HepG2 (cell line): ENCODE results near the gene MYL11. TPM values are rescaled to one million over a fixed set of nuclear protein-coding genes. Genes with fewer than 3 reads are reported as not detected.
A peak's percentile ranks its signal among the peaks of the same experiment; 100 is the strongest.

Experiments used
- ATAD3A ChIP-seq: sonication (generic); formaldehyde crosslinking; IDR thresholded peaks from 2 replicates; pipeline ENCODE4 v1.4.0; 2020; ENCODE audit warnings: missing genetic modification reagents
- BHLHE40 ChIP-seq: IDR thresholded peaks from 2 replicates; pipeline ENCODE4 v1.6.1; 2011; ENCODE audit warnings: low read length, improper control_type of control experiment
- CBX2 ChIP-seq, 2 experiments: fragments of 200-600 bp in 1 of 2; sonication (generic); formaldehyde crosslinking in 1 of 2; IDR thresholded peaks; 2 replicates each; pipeline versions ENCODE4 v1.7.0 to v1.8.1; 2018 to 2022; ENCODE audit warnings: low read depth in 2 of 2, low read length in 1 of 2, mild to moderate bottlenecking in 1 of 2, missing genetic modification reagents in 1 of 2
- CC2D1A ChIP-seq: sonication (generic); formaldehyde crosslinking; IDR thresholded peaks from 2 replicates; pipeline ENCODE4 v1.8.1; 2023; ENCODE audit warnings: mild to moderate bottlenecking, missing genetic modification reagents
- ELF1 ChIP-seq: sonication (generic); formaldehyde crosslinking; IDR thresholded peaks from 2 replicates; pipeline ENCODE4 v1.4.0; 2020; ENCODE audit warnings: missing genetic modification reagents
- HDAC2 ChIP-seq: sonication (generic); formaldehyde crosslinking; IDR thresholded peaks from 2 replicates; pipeline ENCODE4 v1.4.0; 2020; ENCODE audit warnings: missing genetic modification reagents
- HMG20A ChIP-seq: IDR thresholded peaks from 2 replicates; pipeline ENCODE4 v1.6.1; 2016; ENCODE audit warnings: borderline replicate concordance
- ISL2 ChIP-seq: sonication (generic); formaldehyde crosslinking; IDR thresholded peaks from 2 replicates; pipeline ENCODE4 v1.5.0; 2020; ENCODE audit warnings: missing genetic modification reagents
- KDM1A ChIP-seq: IDR thresholded peaks from 2 replicates; pipeline ENCODE4 v1.6.1; 2016; ENCODE audit warnings: missing compliant biosample characterization
- NR2C2 ChIP-seq: sonication (generic); formaldehyde crosslinking; IDR thresholded peaks from 2 replicates; pipeline ENCODE4 v1.4.0; 2020; ENCODE audit warnings: missing genetic modification reagents, mild to moderate bottlenecking, moderate library complexity, borderline replicate concordance
- PHF21A ChIP-seq: sonication (generic); formaldehyde crosslinking; IDR thresholded peaks from 2 replicates; pipeline ENCODE4 v1.5.0; 2020; ENCODE audit warnings: mild to moderate bottlenecking, missing genetic modification reagents
- PITX1 ChIP-seq: sonication (generic); formaldehyde crosslinking; IDR thresholded peaks from 2 replicates; pipeline ENCODE4 v1.5.1; 2020; ENCODE audit warnings: mild to moderate bottlenecking, missing genetic modification reagents
- POLR2AphosphoS5 ChIP-seq: IDR thresholded peaks from 2 replicates; pipeline ENCODE4 v1.6.1; 2012; ENCODE audit warnings: low read depth, low read length
- RBM39 ChIP-seq: fragments of 200-400 bp; formaldehyde crosslinking; IDR thresholded peaks from one replicate; pipeline ENCODE4 v1.6.1; 2018; ENCODE audit warnings: antibody characterized with exemption, mild to moderate bottlenecking, low read depth, low read length; ENCODE audit not compliant: poor library complexity, severe bottlenecking
- RXRA ChIP-seq: sonication (generic); formaldehyde crosslinking; IDR thresholded peaks from 2 replicates; pipeline ENCODE4 v1.5.1; 2020; ENCODE audit warnings: missing genetic modification reagents
- TGIF2 ChIP-seq: IDR thresholded peaks from 2 replicates; pipeline ENCODE4 v1.6.1; 2016; ENCODE audit warnings: control low read depth, missing compliant biosample characterization
- ZEB1 ChIP-seq: IDR thresholded peaks from 2 replicates; pipeline ENCODE4 v1.6.1; 2012; ENCODE audit warnings: mild to moderate bottlenecking, low read depth, inconsistent platforms; ENCODE audit not compliant: insufficient replicate concordance
- ZNF3 ChIP-seq: IDR thresholded peaks from 2 replicates; pipeline ENCODE4 v1.7.0; 2017; ENCODE audit warnings: inconsistent platforms
- ZNF607 ChIP-seq: sonication (generic); formaldehyde crosslinking; IDR thresholded peaks from 2 replicates; pipeline ENCODE4 v1.5.1; 2020; ENCODE audit warnings: missing genetic modification reagents, mild to moderate bottlenecking, borderline replicate concordance
- ZNF746 ChIP-seq: sonication (generic); formaldehyde crosslinking; IDR thresholded peaks from 2 replicates; pipeline ENCODE4 v1.8.0; 2022; ENCODE audit warnings: mild to moderate bottlenecking, missing genetic modification reagents
- polyA plus RNA-seq, 8 experiments: library from polyadenylated mRNA; depleted of rRNA in 3 of 8; stranded (reverse) in 7 of 8; unstranded in 1 of 8; fragments of >200 nt; fragmentation: Illumina TruSeq in 4 of 8; extraction: Trizol in 4 of 8; gene quantifications; 2 replicates each; pipeline versions ENCODE4 v1.2.1 to v1.2.3, GENCODE V29; 2011 to 2016; ENCODE audit warnings: low read depth in 4 of 8, missing spikeins in 1 of 8, mixed read lengths in 1 of 8; ENCODE audit not compliant: insufficient read depth in 1 of 8
- total RNA-seq, 5 experiments: library from RNA; depleted of rRNA; stranded (reverse); fragments of >200 nt; fragmentation: Illumina TruSeq; extraction: Trizol; gene quantifications; 2 replicates each; pipeline ENCODE4 v1.2.3, GENCODE V29; 2016; ENCODE audit warnings: low read depth in 1 of 5
- TF ChIP-seq, protein P1 (sequence below): sonication (generic); formaldehyde crosslinking; conservative IDR thresholded peaks from 2 replicates; pipeline ENCODE4 v1.8.1; 2023; ENCODE audit warnings: missing genetic modification reagents
- TF ChIP-seq, protein P2 (sequence below): sonication (generic); formaldehyde crosslinking; conservative IDR thresholded peaks from 2 replicates; pipeline ENCODE4 v1.8.0; 2022; ENCODE audit warnings: mild to moderate bottlenecking, moderate library complexity, missing genetic modification reagents
- TF ChIP-seq, protein P3 (sequence below): IDR thresholded peaks from 2 replicates; pipeline ENCODE4 v1.6.1; 2012; ENCODE audit warnings: low read depth, low read length, improper control_type of control experiment

The MYL11 gene
- total and polyA plus RNA-seq, 2 of the 13 experiments (the other 11 are each of a cell fraction or from before 2014, with no cell fraction given) = not detected

DNA sequence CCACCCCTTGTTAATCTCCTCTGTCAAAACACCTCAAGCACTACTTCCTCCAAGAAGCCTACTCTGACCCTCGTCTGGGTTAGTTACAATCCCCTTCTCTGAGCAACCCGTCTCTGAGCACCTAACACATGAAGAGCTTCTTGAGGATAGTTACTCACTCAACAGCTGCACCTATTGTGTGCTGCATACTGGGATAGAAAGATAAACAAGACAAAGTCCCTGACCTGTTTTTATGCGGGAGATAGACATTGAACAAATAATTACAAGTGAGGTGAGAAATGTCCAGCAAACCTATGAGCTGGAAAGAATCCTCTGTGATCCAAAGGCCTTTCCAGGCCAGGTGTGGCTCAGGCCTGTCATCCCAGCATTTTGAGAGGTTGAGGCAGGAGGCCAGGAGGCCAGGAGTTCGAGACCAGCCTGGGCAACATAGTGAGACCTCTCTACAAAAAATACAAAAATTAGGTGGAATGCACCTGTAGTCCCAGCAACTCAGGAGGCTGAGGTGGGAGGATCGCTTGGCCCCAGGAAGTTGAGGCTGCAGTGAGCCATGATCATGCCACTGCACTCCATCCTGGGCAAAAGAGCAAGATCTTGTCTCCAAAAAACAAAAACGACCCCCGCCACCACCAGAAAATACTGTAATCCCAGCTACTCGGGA is 27.3 kb downstream of the MYL11 start (continued):
- TF ChIP-seq NR2C2 = peak; percentile 51; the same call in 1 of the 2 replicates
- TF ChIP-seq ELF1 (CRISPR knock-in tag) = peak; percentile 24; the same call in 1 of the 2 replicates
- TF ChIP-seq PHF21A (CRISPR knock-in tag) = peak; percentile 92
- peak; percentile 75; the same call in 1 of the 2 replicates for TF ChIP-seq HMG20A (CRISPR knock-in tag)
- TF ChIP-seq POLR2AphosphoS5 = peak; percentile 60
- TF ChIP-seq, protein P1, sequence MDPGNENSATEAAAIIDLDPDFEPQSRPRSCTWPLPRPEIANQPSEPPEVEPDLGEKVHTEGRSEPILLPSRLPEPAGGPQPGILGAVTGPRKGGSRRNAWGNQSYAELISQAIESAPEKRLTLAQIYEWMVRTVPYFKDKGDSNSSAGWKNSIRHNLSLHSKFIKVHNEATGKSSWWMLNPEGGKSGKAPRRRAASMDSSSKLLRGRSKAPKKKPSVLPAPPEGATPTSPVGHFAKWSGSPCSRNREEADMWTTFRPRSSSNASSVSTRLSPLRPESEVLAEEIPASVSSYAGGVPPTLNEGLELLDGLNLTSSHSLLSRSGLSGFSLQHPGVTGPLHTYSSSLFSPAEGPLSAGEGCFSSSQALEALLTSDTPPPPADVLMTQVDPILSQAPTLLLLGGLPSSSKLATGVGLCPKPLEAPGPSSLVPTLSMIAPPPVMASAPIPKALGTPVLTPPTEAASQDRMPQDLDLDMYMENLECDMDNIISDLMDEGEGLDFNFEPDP (CRISPR knock-in tag) = 0 out of 2 replicates have a peak, but pooled peaks have one; percentile 92
- TF ChIP-seq ISL2 (CRISPR knock-in tag) = peak; percentile 65; the same call in 1 of the 2 replicates
- TF ChIP-seq PITX1 = peak; percentile 61; the same call in 1 of the 2 replicates
- no peak for TF ChIP-seq RBM39
- 0 out of 2 replicates have a peak, but pooled peaks have one; percentile 77 for TF ChIP-seq ATAD3A
- TF ChIP-seq CC2D1A (CRISPR knock-in tag) = no peak
- peak; percentile 95 for TF ChIP-seq HDAC2 (CRISPR knock-in tag)
- TF ChIP-seq KDM1A = peak; percentile 98
- no peak for TF ChIP-seq CBX2 (IDR thresholded peaks at IDR 0.05; ENCODE audit: low read depth, low read length)
- 0 out of 2 replicates have a peak, but pooled peaks have one; percentile 24 for TF ChIP-seq CBX2 (CRISPR knock-in tag; IDR thresholded peaks at IDR 0.05; ENCODE audit: low read depth)
- TF ChIP-seq, protein P2, sequence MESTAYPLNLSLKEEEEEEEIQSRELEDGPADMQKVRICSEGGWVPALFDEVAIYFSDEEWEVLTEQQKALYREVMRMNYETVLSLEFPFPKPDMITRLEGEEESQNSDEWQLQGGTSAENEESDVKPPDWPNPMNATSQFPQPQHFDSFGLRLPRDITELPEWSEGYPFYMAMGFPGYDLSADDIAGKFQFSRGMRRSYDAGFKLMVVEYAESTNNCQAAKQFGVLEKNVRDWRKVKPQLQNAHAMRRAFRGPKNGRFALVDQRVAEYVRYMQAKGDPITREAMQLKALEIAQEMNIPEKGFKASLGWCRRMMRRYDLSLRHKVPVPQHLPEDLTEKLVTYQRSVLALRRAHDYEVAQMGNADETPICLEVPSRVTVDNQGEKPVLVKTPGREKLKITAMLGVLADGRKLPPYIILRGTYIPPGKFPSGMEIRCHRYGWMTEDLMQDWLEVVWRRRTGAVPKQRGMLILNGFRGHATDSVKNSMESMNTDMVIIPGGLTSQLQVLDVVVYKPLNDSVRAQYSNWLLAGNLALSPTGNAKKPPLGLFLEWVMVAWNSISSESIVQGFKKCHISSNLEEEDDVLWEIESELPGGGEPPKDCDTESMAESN = peak; percentile 34; the same call in 1 of the 2 replicates
- peak; percentile 85; the same call in 1 of the 2 replicates for TF ChIP-seq ZNF3 (CRISPR knock-in tag)
- TF ChIP-seq, protein P3, sequence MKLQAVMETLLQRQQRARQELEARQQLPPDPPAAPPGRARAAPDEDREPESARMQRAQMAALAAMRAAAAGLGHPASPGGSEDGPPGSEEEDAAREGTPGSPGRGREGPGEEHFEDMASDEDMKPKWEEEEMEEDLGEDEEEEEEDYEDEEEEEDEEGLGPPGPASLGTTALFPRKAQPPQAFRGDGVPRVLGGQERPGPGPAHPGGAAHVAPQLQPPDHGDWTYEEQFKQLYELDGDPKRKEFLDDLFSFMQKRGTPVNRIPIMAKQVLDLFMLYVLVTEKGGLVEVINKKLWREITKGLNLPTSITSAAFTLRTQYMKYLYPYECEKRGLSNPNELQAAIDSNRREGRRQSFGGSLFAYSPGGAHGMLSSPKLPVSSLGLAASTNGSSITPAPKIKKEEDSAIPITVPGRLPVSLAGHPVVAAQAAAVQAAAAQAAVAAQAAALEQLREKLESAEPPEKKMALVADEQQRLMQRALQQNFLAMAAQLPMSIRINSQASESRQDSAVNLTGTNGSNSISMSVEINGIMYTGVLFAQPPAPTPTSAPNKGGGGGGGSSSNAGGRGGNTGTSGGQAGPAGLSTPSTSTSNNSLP = peak; percentile 90
- TF ChIP-seq ZNF607 (CRISPR knock-in tag) = peak; percentile 24; the same call in 1 of the 2 replicates
- TF ChIP-seq BHLHE40 = 0 out of 2 replicates have a peak, but pooled peaks have one; percentile 16
- TF ChIP-seq TGIF2 (CRISPR knock-in tag) = peak; percentile 75
- peak; percentile 39; the same call in 1 of the 2 replicates for TF ChIP-seq ZNF746
- peak; percentile 80 for TF ChIP-seq ZEB1
- peak; percentile 45; the same call in 1 of the 2 replicates for TF ChIP-seq RXRA (CRISPR knock-in tag)
